ENCODE results near the gene CALHM3.

DNA sequence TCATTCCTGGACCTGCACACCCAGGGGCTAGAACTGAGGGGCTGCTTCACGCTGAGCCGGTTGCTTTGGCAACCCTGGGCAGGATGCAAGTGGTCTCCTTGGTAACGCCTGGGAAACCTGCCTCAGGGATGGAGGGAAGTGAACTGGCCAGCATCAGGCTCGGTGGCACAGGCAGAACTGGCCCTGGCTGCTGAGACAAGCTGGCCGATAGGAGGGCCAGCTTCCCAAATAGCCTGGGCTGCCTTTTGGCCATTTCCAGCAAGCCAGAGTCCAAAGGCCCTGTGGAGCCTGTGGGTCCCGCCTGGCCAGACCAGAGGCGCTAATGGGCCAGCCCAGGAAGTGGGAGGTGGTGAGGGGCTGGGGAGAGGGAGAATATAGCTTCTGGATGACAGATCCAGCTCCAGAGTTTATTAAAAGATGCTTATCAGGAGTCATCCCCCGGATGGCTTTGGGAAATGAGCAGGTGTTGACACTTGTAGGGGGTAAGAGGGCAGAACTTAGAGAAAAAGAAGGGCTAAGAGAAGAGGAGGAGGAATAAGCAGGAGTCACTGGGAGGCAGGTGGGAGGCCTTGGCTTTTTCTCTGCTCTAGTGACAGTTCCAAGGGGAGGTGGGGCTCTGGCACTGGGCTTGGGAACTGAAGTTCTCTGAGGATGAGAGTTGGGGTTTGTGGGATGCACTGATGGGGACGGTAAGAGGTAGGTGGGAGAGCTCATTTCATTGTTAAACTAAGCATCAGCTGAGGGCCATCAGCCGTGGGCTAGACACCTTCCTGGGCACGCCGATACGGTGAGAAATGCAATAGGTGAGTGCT, 24.0 kb upstream of the CALHM3 start:
- TF ChIP-seq EZH2 (IDR thresholded peaks at IDR 0.05; ENCODE audit: low read length): no peak
- TF ChIP-seq CTCF (optimal IDR thresholded peaks at IDR 0.05 in 1 of 3, IDR thresholded peaks at IDR 0.05 in 1 of 3, conservative IDR thresholded peaks at IDR 0.05 in 1 of 3; ENCODE audit: extremely low read depth in 1 of 3, insufficient read depth in 2 of 3, low read length in 3 of 3): no peak
